ENCODE measurements around the gene TSKU. TPM values are rescaled to one million over a fixed set of nuclear protein-coding genes. Genes with fewer than 3 reads are reported as not detected.

TSKU gene
- polyA plus RNA-seq, 1 of the 3 experiments (the other 2 are of a cell fraction): 20.7 TPM

DNA sequence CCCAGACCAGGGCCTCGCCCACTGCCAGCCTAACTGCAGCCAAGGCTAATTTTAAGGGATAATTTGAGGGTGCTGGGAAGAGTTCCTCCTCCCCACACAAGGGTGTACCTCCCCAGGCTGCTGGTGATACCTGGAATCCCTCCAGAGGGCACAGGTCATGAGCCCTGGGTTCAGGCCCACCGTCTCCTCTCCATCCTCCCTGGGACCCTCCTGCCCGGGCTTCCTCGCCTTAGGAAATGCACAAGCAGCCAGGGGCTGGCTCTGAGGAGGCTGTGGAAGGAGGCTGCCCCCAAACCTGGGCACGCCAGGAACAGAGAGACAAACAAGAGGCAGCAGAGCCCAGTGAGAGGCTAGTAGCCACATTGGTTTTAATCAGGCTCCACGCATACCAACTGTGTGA, 16.6 kb upstream of the TSKU start:
- POLR2A ChIA-PET: no interaction called here

DNA sequence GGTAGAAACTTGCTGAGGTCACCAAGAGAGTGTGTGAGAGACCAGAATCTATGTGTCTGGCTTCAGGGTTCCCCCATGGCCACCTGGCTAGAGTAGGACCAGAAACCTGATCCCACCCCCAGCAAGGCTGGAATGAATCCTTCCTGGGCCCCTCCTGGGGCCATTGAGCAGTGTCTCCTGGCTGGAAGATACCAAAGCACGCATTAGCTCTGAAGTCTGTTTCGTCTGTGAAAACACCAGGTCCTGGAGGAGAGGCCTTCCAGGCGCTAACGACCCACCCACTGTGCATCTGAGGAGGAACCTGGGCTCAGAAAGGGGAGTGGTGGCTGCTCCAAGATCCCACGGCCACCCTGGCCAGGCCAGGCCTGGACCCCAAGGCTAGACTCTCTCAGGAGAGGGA, 15.5 kb upstream of the TSKU start:
- no peaks in the 10 kb centered on the region for H3K9me2 ChIP-seq
- TF ChIP-seq, protein P1, sequence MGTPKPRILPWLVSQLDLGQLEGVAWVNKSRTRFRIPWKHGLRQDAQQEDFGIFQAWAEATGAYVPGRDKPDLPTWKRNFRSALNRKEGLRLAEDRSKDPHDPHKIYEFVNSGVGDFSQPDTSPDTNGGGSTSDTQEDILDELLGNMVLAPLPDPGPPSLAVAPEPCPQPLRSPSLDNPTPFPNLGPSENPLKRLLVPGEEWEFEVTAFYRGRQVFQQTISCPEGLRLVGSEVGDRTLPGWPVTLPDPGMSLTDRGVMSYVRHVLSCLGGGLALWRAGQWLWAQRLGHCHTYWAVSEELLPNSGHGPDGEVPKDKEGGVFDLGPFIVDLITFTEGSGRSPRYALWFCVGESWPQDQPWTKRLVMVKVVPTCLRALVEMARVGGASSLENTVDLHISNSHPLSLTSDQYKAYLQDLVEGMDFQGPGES (IDR thresholded peaks at IDR 0.05; ENCODE audit: low read depth, low read length): no peak
- TF ChIP-seq, protein P2, sequence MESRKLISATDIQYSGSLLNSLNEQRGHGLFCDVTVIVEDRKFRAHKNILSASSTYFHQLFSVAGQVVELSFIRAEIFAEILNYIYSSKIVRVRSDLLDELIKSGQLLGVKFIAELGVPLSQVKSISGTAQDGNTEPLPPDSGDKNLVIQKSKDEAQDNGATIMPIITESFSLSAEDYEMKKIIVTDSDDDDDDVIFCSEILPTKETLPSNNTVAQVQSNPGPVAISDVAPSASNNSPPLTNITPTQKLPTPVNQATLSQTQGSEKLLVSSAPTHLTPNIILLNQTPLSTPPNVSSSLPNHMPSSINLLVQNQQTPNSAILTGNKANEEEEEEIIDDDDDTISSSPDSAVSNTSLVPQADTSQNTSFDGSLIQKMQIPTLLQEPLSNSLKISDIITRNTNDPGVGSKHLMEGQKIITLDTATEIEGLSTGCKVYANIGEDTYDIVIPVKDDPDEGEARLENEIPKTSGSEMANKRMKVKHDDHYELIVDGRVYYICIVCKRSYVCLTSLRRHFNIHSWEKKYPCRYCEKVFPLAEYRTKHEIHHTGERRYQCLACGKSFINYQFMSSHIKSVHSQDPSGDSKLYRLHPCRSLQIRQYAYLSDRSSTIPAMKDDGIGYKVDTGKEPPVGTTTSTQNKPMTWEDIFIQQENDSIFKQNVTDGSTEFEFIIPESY (IDR thresholded peaks at IDR 0.05; ENCODE audit: borderline replicate concordance, low read depth): no peak
- TF ChIP-seq SIN3A (IDR thresholded peaks at IDR 0.05; ENCODE audit: borderline replicate concordance, low read depth, low read length) (no peak), TAF1 (IDR thresholded peaks at IDR 0.05; ENCODE audit: borderline replicate concordance, low read depth, low read length) (no peak), FOSL2 (IDR thresholded peaks at IDR 0.05; ENCODE audit: borderline replicate concordance, low read depth) (no peak), NFIC (IDR thresholded peaks at IDR 0.05; ENCODE audit: borderline replicate concordance) (no peak), CHD2 (IDR thresholded peaks at IDR 0.05; ENCODE audit: low read length, partially characterized antibody) (no peak), FOXM1 (IDR thresholded peaks at IDR 0.05; ENCODE audit: low read depth) (no peak), EZH2phosphoT487 (IDR thresholded peaks at IDR 0.05; ENCODE audit: borderline replicate concordance, low read depth) (no peak)
- TF ChIP-seq, protein P3, sequence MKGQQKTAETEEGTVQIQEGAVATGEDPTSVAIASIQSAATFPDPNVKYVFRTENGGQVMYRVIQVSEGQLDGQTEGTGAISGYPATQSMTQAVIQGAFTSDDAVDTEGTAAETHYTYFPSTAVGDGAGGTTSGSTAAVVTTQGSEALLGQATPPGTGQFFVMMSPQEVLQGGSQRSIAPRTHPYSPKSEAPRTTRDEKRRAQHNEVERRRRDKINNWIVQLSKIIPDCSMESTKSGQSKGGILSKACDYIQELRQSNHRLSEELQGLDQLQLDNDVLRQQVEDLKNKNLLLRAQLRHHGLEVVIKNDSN (IDR thresholded peaks at IDR 0.05; ENCODE audit: borderline replicate concordance, low read depth): no peak
- H3K9ac ChIP-seq: no peak overlapping the region
- H2AFZ ChIP-seq (ENCODE audit: low read depth): no peak overlapping the region
- no peaks in the 10 kb centered on the region for H3F3A ChIP-seq (replicated peaks; ENCODE audit: insufficient read depth)
- WGBS (ENCODE audit: low lambda C conversion rate): 40% methylated on average over 1 of the region's 5 CpGs
- H4K20me1 ChIP-seq (ENCODE audit: insufficient read depth): no peaks in the 10 kb centered on the region
- no peaks in the 10 kb centered on the region for H3K9me3 ChIP-seq
- H3K27me3 ChIP-seq (ENCODE audit: insufficient read depth): no peaks in the 10 kb centered on the region
- no peak for DNase-seq
- no peaks in the 10 kb centered on the region for H3K79me2 ChIP-seq (ENCODE audit: insufficient read depth)
- POLR2A ChIA-PET: no interaction called here
- no peak overlapping the region for H3K27ac ChIP-seq (ENCODE audit: low read depth in 2 of 2, low read length in 1 of 2)
- CTCF ChIA-PET: interaction anchor here (0.9 to 1.3 kb wide), 3 partner anchors 11 to 46 kb away, joined by 3 to 5 read pairs (median 3); no protein-coding TSS in a partner anchor
- H3K36me3 ChIP-seq (replicated peaks in 1 of 2; ENCODE audit: control insufficient read depth in 1 of 2, insufficient read depth in 2 of 2, low read length in 1 of 2): no peaks in the 10 kb centered on the region
- H3K4me2 ChIP-seq: no peak overlapping the region
- H3K4me1 ChIP-seq (ENCODE audit: control insufficient read depth in 1 of 2, insufficient read depth in 2 of 2, low read depth in 1 of 2, low read length in 1 of 2): peaks cover 22 to 27% of the 10 kb centered on the region in 2 experiments; a peak in 3 of 4 replicates
- H3K4me3 ChIP-seq (ENCODE audit: low read depth in 2 of 2, low read length in 1 of 2): no peak overlapping the region

More for the DNA sequence above, 16.6 kb upstream of the TSKU start:
- H3K79me2 ChIP-seq (ENCODE audit: insufficient read depth): no peaks in the 10 kb centered on the region
- no peak for DNase-seq
- H3K27ac ChIP-seq (ENCODE audit: low read depth in 2 of 2, low read length in 1 of 2): no peak overlapping the region
- no peaks in the 10 kb centered on the region for H3F3A ChIP-seq (replicated peaks; ENCODE audit: insufficient read depth)
- no peaks in the 10 kb centered on the region for H3K9me3 ChIP-seq
- CTCF ChIA-PET: interaction anchor here (0.6 to 1.3 kb wide), 2 partner anchors 45 to 1298 kb away, joined by 3 read pairs; no protein-coding TSS in a partner anchor
- H3K4me2 ChIP-seq: no peak overlapping the region
- H3K9me2 ChIP-seq: no peaks in the 10 kb centered on the region
- H3K4me3 ChIP-seq (ENCODE audit: low read depth in 2 of 2, low read length in 1 of 2): no peak overlapping the region
- H3K9ac ChIP-seq: no peak overlapping the region
- no peaks in the 10 kb centered on the region for H3K27me3 ChIP-seq (ENCODE audit: insufficient read depth)
- no peaks in the 10 kb centered on the region for H3K36me3 ChIP-seq (replicated peaks in 1 of 2; ENCODE audit: control insufficient read depth in 1 of 2, insufficient read depth in 2 of 2, low read length in 1 of 2)
- H3K4me1 ChIP-seq (ENCODE audit: control insufficient read depth in 1 of 2, insufficient read depth in 2 of 2, low read depth in 1 of 2, low read length in 1 of 2): peaks cover 22 to 27% of the 10 kb centered on the region in 2 experiments; a peak in 3 of 4 replicates
- H4K20me1 ChIP-seq (ENCODE audit: insufficient read depth): no peaks in the 10 kb centered on the region
- no peak overlapping the region for H2AFZ ChIP-seq (ENCODE audit: low read depth)
- TF ChIP-seq NFIC (IDR thresholded peaks at IDR 0.05; ENCODE audit: borderline replicate concordance) (no peak), EZH2phosphoT487 (IDR thresholded peaks at IDR 0.05; ENCODE audit: borderline replicate concordance, low read depth) (no peak), RXRA (IDR thresholded peaks at IDR 0.05; ENCODE audit: borderline replicate concordance, low read depth) (no peak), FOXM1 (IDR thresholded peaks at IDR 0.05; ENCODE audit: low read depth) (no peak), FOXJ3 (CRISPR knock-in tag; IDR thresholded peaks at IDR 0.05) (no peak), SIN3A (IDR thresholded peaks at IDR 0.05; ENCODE audit: borderline replicate concordance, low read depth, low read length) (no peak), RAD21 (IDR thresholded peaks at IDR 0.05; ENCODE audit: low read length) (no peak), RCOR1 (IDR thresholded peaks at IDR 0.05; ENCODE audit: low read length) (no peak), RFX5 (IDR thresholded peaks at IDR 0.05; ENCODE audit: low read length) (no peak)
- TF ChIP-seq, protein P4, sequence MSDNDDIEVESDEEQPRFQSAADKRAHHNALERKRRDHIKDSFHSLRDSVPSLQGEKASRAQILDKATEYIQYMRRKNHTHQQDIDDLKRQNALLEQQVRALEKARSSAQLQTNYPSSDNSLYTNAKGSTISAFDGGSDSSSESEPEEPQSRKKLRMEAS (IDR thresholded peaks at IDR 0.05; ENCODE audit: low read depth): no peak
- TF ChIP-seq, protein P1 (IDR thresholded peaks at IDR 0.05; ENCODE audit: low read depth, low read length): no peak
- WGBS (ENCODE audit: low lambda C conversion rate): 100% methylated on average over 4 of the region's 6 CpGs

Data from SK-N-SH (cell line).